Inferior parietal cortex (tissue), 1 donor: ENCODE data around the gene CDCP1.
A peak's percentile ranks its signal among the peaks of the same experiment; 100 is the strongest.

Experiments used
- DNase-seq: peaks from one replicate; pipeline ENCODE4 v3.0.0-alpha.2; 2016; ENCODE audit errors: extremely low spot score

Gene CDCP1

GRCh38 chr3:45139372-45140140 is 6.6 kb downstream of the CDCP1 start:
- no peak for DNase-seq

DNA sequence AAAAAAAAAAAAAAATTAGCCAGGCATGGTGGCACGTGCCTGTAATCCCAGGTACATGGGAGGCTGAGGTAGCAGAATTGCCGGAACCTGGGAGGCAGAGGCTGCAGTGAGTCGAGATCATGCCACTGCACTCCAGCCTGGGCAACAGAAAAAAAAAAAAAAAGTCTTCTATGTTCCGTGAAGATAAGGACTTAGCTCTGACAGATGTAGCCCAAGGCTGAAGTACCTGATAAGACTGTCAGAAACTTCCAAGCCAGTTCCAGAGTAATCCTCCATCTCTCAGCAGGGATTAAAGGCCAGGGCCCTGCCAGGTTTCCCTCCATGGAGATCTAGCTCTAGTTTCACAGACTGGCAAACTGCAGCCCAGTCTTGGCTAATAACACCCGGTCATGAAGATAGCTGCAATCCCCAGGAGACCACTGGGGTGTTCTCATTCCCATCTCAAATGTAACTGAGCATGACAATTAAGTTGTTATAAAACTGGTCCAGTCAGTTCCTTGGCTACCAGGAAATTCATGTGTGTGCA is 8.5 kb downstream of the CDCP1 start:
- DNase-seq, result no peak

GRCh38 chr3:45135959-45136358 is 10.2 kb downstream of the CDCP1 start:
- no peak for DNase-seq

DNA sequence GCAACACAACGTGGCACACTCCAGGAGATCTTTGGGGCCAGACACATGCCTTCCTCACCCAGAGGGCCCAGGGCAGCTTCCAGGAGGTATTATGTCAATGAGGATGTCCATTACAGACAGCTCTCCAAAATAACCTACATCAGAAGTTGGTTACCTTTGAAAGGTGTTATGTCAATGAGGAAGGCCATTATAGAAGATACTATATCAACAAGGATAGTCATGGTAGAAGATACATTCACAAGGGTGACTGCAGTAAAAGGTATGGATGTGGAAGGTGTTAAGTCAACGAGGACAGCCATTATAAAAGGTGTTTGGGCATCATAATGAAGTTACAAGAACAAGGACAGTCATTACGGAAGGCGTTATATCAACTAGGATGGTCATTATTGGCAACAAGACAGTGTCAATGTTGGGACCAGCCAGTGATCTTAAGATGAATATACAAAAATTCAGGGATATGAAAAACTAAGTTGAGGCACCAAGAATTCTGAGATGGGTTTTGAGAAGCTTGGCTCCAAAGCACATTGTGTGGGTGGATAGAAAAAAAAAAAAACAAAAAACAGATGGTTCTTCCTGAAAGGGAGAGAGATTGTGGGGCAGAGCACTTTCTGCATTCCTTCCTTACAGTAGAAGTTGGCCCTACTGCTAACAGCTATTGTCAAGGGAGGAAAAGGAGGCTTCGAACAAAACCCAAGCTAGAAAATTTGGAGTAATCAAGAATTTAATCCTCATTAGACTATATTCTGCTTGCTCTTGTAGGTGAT is 11.2 kb downstream of the CDCP1 start:
- peak; percentile 37 for DNase-seq

GRCh38 chr3:45132568-45133211 is 13.5 kb downstream of the CDCP1 start:
- DNase-seq, result no peak

DNA sequence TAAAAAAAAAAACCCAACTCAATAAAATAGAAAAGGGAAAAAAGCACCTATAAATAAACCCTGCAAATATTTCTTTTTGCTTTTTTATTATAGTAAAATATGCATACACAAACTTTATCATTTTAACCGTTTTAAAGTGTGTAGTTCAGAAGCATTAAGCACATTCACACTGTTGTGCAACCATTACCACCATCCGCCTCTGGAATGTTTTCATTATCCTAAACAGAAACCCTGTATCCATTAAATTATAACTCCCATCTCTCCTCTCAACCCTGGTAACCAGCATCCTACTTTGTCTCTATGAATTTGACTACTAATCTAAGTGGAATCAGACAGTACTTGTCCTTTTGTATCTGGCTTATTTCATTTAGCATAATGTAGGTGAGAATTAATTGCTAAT is 15.0 kb downstream of the CDCP1 start:
- DNase-seq, result no peak

GRCh38 chr3:45130476-45130875 is 15.7 kb downstream of the CDCP1 start:
- no peak for DNase-seq

- DNase-seq, result no peak
Measured at GRCh38 chr3:45128950-45129349, 17.2 kb downstream of the CDCP1 start.

DNA sequence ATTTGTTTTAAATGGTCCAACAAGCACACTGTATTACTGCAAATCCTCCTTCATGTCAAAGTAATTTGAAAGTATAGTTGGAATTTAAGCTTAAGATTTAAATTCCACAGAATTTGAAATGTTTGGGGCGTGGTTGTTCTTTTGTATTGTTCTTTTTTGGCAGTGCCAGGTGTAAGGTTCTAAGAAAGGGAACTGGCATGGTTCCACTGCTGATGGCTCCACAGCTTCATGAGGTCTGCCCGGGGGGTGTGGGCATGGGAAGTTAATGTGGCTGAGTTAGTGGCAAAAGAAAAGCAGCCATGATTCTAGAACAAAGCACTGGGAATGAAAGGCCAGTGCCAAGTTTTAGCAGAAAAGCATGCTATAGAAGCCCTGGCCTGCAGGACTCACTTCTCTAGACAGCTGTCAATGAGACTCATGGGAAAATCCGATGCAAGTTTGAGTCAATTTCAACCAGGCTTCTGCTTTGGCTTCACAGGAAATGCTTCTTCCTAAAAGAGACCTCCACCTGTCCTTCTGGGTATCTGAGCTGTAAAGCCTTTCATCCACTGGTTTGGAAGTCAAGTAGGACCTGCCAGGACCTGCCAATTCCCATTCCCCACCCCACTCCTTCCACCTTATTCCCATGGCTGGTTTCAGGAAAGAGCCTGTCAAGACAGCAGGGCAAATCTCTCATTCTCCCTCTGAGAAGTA is 18.9 kb downstream of the CDCP1 start:
- DNase-seq, result no peak

- DNase-seq, result no peak
Measured at GRCh38 chr3:45126730-45127129, 19.4 kb downstream of the CDCP1 start.

DNA sequence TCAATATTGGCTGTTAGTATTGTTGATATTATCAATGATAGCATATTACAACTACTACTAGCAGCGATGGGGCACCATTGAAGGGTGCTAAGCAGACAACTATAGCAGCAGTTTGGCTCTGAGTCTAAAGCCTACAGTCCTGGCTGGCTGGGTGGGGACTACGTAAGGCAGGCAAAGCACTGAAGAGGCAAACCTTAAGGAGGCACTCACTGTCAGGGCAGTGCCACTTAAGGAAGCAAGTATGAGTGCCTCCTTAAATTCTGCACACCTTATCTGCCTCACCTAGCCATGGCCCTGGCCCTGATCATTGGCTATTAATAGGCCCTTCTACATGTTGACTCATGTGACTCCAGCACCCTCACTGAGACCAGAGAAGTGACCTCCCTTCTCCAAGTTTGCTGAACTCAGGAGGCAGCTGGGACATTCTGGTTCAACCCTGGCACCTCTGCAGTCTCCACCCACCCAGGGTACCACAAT is 20.6 kb downstream of the CDCP1 start:
- no peak for DNase-seq

DNA sequence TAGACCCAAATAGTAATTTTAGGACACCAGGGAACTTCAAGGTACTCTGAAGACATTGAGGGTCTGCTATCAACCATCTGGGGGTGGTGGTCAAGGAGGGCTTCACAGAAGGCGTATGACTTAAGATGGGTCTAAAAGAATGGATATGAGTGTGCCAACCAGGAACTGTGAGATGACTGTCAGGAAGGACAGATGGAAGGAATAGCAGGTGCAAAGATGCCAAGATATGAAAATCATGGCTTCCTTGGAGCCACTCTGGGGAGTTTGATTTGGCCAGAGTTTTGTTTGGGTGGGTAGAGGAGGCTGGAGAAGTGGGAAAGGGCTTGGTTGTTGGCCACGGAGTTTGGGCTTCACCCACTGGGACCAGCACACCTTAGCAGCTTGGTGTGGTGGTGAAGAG is 21.2 kb downstream of the CDCP1 start:
- no peak for DNase-seq

DNA sequence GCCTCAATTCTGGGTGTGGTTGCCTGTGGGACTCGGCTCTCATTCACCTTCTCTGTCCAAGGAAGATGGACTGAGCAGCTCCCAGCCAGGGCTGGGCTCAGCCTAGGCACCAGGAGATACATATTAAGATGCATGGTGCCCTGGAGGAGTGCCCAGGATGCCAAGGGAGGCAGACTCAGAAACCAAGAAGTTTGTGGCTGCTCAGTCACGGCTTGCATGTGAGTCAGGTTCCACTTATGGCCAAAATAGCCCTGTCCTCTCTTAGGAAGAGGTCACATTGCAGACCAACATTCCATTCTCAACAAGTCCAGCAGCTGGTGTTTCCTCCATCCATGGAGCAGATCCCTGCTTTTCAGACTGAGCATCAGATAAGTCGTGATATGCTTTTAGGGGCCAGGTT is 21.8 kb downstream of the CDCP1 start:
- no peak for DNase-seq

DNA sequence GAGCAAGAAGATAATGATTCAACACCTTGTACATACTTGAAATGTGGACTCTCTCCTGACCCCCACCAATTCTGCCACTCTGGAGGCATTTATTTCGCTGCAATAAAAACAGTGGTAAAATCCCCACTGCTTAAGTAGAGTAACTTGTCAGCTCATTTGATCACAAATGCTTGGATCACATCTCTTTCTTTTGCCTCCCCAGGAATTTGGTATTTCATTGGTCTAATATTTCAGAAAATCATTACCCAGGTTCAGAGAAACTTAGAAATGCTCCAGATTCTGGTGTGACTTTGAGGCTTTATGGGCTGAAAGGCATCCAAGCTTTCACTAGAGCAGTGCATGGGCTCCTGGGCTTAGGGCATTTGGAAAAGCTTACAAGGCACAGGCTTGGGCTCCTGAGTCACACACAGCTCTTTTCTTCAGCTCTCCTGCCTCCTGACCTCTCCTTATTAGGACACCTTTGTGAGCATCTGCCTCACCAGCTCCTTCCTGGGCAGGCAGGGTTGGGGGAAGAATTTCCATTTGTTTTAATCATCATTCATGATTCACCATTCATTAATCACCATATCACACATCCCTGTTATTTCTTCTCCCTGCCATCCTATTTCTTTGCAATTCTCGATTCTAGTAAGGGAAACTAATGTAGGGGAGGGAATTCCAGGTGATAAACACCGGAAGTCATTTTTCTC is 22.5 kb downstream of the CDCP1 start:
- DNase-seq, result no peak

- DNase-seq, result no peak
Measured at GRCh38 chr3:45123030-45123429, 23.1 kb downstream of the CDCP1 start.

- DNase-seq, result no peak
Measured at GRCh38 chr3:45120359-45121158, 25.6 kb downstream of the CDCP1 start.

GRCh38 chr3:45119824-45120358 is 26.3 kb downstream of the CDCP1 start:
- no peak for DNase-seq

DNA sequence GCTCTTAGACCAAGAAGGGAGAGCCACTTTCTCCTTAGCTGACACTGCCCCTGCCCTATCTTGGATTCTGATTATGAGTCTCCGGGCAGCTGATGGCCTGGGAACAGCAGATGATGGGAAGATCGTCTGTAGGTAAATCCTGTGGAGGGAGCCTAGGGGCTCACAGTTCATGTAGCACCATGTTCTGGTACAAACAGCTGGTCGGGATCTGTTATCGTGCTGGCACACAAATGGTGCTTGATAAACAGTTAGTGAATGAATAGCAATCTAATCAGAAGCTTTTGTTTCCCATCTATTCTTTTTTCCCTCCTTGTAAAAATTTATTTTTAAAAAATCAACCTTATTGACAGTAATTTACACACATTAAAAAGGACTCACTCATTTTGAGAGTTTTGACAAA is 26.8 kb downstream of the CDCP1 start:
- no peak for DNase-seq

- DNase-seq, result no peak
Measured at GRCh38 chr3:45118615-45119071, 27.5 kb downstream of the CDCP1 start.

GRCh38 chr3:45116350-45116749 is 29.8 kb downstream of the CDCP1 start:
- no peak for DNase-seq
